ENCODE data around the gene LOC128125822.

- no peak for TF ChIP-seq POLR2A (IDR thresholded peaks at IDR 0.05; ENCODE audit: low read length)
- no peak for TF ChIP-seq GATA1 (IDR thresholded peaks at IDR 0.05; ENCODE audit: low read depth, low read length)
Measured at GRCh38 chr6:63611560-63611959, 39.3 kb downstream of the LOC128125822 start.
